Fibroblast of pulmonary artery (primary cell): ENCODE results near the gene PHETA1.
"Not testable (repeated sequence)": the region's sequence is repeated elsewhere in the genome, so short reads cannot be mapped to it uniquely, and the experiment has no call there.

Experiments used
- DNase-seq: peaks from one replicate; pipeline ENCODE4 v3.0.0-alpha.2; 2010; ENCODE audit warnings: low read depth
- H3K4me3 ChIP-seq: replicated peaks from 2 replicates; pipeline ENCODE4 v1.5.1; 2011; ENCODE audit warnings: low read depth, mild to moderate bottlenecking, control low read depth, low read length, moderate library complexity
- CTCF ChIP-seq: IDR thresholded peaks from 2 replicates; pipeline ENCODE4 v1.5.1; 2011; ENCODE audit warnings: mild to moderate bottlenecking, control low read depth, low read length, inconsistent platforms; ENCODE audit errors: missing control alignments

PHETA1 gene

GRCh38 chr12:111379942-111380554, 11.2 kb upstream of the PHETA1 start:
- no peak for TF ChIP-seq CTCF
- no peak for DNase-seq
- no peak overlapping the region for H3K4me3 ChIP-seq

- no peak overlapping the region for H3K4me3 ChIP-seq
- DNase-seq, result no peak
- TF ChIP-seq CTCF, result no peak
Measured at GRCh38 chr12:111377440-111377839, 8.5 kb upstream of the PHETA1 start.

- not testable (repeated sequence) for DNase-seq
Measured at GRCh38 chr12:111373231-111373630, 4.3 kb upstream of the PHETA1 start.

GRCh38 chr12:111369496-111370220, 763 bp upstream of the PHETA1 start:
- peak overlapping the region; percentile 88 for H3K4me3 ChIP-seq
- no peak for TF ChIP-seq CTCF
- no peak for DNase-seq

More at GRCh38 chr12:111373231-111373630, 4.3 kb upstream of the PHETA1 start:
- not testable (repeated sequence) for H3K4me3 ChIP-seq

GRCh38 chr12:111368291-111368787, 556 bp downstream of the PHETA1 start:
- DNase-seq, result no peak
- no peak for TF ChIP-seq CTCF
- peak overlapping the region; percentile 88 for H3K4me3 ChIP-seq

GRCh38 chr12:111367661-111368221, 1.2 kb downstream of the PHETA1 start:
- peak overlapping the region; percentile 88 for H3K4me3 ChIP-seq
- no peak for TF ChIP-seq CTCF
- DNase-seq, result peak; percentile 32

GRCh38 chr12:111366583-111366982, 2.3 kb downstream of the PHETA1 start:
- no peak for TF ChIP-seq CTCF
- no peak overlapping the region for H3K4me3 ChIP-seq
- no peak for DNase-seq
